NCI-H1105 treated with DMSO at 0.1 percent for 48 hours (cell line): ENCODE measurements around the gene MAP1B.

Experiments used
- DNase-seq: peaks from one replicate; lab custom pipeline; 2025; lab: John Stamatoyannopoulos, UW

MAP1B gene

DNA sequence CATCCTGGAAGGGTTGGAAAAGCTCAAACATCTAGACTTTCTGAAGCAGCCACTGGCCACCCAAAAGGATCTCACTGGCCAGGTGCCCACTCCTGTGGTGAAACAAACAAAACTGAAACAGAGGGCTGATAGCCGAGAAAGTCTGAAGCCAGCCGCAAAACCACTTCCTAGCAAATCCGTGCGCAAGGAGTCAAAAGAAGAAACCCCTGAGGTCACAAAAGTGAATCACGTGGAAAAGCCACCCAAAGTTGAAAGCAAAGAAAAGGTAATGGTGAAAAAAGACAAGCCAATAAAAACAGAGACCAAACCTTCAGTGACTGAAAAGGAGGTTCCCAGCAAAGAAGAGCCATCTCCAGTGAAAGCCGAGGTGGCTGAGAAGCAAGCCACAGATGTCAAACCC lies 87.6 kb downstream of the MAP1B start:
- no peak for DNase-seq

GRCh38 chr5:72195581-72195980 lies 88.3 kb downstream of the MAP1B start:
- DNase-seq = no peak

DNA sequence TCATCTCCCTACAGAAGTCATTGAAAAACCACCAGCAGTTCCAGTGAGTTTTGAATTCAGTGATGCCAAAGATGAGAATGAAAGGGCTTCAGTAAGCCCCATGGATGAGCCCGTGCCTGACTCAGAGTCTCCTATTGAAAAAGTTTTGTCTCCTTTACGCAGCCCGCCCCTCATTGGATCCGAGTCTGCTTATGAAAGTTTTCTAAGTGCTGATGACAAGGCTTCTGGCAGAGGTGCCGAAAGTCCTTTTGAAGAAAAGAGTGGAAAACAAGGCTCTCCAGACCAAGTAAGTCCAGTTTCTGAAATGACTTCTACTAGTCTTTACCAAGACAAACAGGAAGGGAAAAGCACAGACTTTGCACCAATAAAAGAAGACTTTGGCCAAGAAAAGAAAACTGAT lies 90.1 kb downstream of the MAP1B start:
- no peak for DNase-seq

DNA sequence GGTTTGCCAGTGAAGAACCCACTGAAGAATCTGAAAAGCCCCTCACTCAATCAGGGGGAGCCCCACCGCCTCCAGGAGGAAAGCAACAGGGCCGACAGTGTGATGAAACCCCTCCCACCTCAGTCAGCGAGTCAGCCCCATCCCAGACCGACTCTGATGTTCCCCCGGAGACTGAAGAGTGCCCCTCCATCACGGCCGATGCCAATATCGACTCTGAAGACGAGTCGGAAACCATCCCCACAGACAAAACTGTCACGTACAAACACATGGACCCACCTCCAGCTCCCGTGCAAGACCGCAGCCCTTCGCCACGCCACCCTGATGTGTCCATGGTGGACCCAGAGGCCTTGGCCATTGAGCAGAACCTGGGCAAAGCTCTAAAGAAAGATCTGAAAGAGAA lies 92.4 kb downstream of the MAP1B start:
- no peak for DNase-seq

- no peak for DNase-seq
Measured at GRCh38 chr5:72202331-72202825, 95.1 kb downstream of the MAP1B start.

- no peak for DNase-seq
Measured at GRCh38 chr5:72203251-72203845, 96.1 kb downstream of the MAP1B start.

- DNase-seq = no peak
Measured at GRCh38 chr5:72204946-72205345, 97.7 kb downstream of the MAP1B start.

DNA sequence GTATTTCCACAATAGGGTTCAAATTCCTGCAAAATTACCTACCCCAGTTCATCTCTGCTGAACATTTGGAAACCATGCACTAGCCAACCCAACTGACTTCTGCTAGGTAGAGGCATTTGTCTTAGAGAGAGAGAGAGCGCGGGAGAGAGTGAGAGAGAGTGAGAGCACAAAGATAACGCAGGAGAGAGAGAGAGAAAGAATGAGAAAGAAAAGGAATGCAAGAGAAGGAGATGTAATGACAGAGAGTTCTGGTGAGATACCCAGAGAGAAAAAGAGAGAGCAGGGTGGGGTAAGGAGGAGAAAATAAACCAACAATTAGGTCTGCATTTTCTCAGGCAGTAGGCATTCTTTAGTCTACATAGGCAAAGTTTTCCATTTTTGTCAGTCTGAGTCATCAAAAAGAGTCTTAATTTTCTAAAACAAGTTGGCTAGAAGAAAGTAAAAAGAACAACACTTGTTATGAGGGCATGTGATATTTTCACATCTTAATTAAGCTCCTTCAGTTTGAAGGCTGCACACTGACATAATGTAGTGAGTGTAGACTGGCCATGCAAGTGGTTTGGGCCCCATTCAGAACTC lies 98.2 kb downstream of the MAP1B start:
- no peak for DNase-seq

GRCh38 chr5:72206160-72206559 lies 98.9 kb downstream of the MAP1B start:
- DNase-seq = no peak

GRCh38 chr5:72206994-72207393 lies 99.7 kb downstream of the MAP1B start:
- no peak for DNase-seq

GRCh38 chr5:72208324-72208926 lies 101.2 kb downstream of the MAP1B start:
- DNase-seq = no peak

GRCh38 chr5:72209147-72210115 lies 102.2 kb downstream of the MAP1B start:
- peak; percentile 89 for DNase-seq

- no peak for DNase-seq
Measured at GRCh38 chr5:72210888-72211678, 103.8 kb downstream of the MAP1B start.

DNA sequence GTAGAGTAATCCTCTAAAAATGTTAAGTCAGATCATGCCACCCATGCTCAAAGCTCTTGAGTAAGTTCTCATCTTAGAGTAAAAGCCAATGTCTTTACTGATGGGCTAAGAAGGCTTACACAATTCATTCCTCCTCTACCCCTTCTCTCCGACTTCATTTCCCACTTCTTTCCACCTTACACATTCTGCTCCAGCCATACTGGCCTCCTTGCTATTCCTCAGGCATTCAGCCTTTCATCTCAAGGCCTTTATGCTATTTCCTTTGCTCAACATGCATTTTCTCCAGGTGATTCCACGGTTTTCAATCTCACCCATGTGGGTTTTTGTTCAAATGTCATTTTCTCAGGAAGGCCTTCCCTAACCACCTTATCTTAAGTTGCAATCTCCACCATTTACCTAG lies 104.9 kb downstream of the MAP1B start:
- DNase-seq = no peak

GRCh38 chr5:72213482-72213881 lies 106.2 kb downstream of the MAP1B start:
- no peak for DNase-seq

DNA sequence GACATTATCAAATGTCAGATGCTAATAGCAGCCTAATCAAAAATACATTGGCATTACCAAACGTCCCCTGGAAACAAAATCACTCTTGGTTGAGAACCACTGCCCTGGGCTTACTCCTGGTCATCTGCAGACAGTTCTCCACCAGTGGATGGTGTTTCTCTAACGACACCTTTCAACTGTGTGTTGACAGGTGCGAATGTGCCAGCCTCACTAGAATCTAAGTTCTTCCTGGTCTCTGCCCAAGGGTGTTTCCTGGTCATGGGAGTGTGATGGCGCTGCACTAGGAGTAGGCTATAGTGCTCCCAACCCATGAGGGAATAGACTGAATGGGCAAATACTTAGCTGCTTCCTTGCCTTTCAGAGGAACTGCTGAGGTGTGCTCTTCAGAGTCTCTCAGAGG lies 106.9 kb downstream of the MAP1B start:
- no peak for DNase-seq

DNA sequence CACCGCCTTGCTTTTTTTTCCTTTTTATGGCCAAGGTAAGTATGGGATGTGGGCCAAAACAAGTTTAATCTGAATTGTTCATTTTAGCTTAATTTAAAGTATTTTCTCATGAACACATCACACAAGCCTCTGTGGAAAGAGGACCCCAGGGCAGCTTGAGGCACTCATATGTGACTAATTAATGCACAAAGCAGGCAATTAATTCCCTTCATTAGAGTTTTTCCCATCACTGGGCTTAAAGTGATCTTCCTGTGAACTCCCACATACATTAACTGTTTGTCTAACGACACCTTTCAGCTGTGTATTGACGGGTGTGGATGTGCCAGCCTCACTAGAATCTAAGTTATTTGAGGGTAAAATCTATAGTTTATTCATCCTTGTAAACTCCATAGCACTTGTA lies 109.5 kb downstream of the MAP1B start:
- DNase-seq = no peak

GRCh38 chr5:72221099-72221498 lies 113.8 kb downstream of the MAP1B start:
- DNase-seq = no peak

GRCh38 chr5:72221541-72221940 lies 114.3 kb downstream of the MAP1B start:
- no peak for DNase-seq

DNA sequence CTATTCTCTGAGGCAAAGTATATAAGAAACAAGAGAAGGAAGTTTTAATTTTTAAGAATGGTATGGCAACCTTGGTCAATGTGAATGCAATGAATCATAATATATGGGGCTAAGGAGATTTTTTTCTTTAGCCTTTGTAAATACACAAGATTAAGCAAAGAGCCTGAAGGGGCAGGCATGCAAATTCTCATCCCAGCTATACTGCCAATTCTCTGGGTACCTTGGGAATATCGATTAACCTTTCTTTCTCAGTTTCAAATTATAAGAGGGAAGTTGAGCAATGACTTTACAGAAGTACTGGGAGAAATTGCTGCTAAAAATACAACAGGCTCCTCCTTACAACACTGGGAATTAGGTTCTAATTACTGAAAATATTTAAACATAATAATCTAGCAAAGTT lies 115.2 kb downstream of the MAP1B start:
- no peak for DNase-seq

GRCh38 chr5:72223371-72223770 lies 116.1 kb downstream of the MAP1B start:
- DNase-seq = peak; percentile 82
